ENCODE measurements around the gene MOXD1.

MOXD1 gene

GRCh38 chr6:132425176-132425575 lies 23.9 kb upstream of the MOXD1 start:
- DNase-seq (ENCODE audit: low spot score): no peak
- in situ Hi-C loops (cut with MboI; ENCODE audit: low sequenced_read_pairs, unreplicated experiment): no loop called here
- no peak for TF ChIP-seq CTCF (IDR thresholded peaks at IDR 0.05; ENCODE audit: borderline replicate concordance, control extremely low read depth, extremely low read depth, insufficient read depth, missing control alignments)

GRCh38 chr6:132423839-132424238 lies 22.6 kb upstream of the MOXD1 start:
- in situ Hi-C loops (cut with MboI; ENCODE audit: low sequenced_read_pairs, unreplicated experiment): no loop called here

GRCh38 chr6:132418235-132418965 lies 17.1 kb upstream of the MOXD1 start:
- in situ Hi-C loops (cut with MboI; ENCODE audit: low sequenced_read_pairs, unreplicated experiment): no loop called here
- no peak for DNase-seq (ENCODE audit: low spot score)
- TF ChIP-seq CTCF (IDR thresholded peaks at IDR 0.05; ENCODE audit: borderline replicate concordance, control extremely low read depth, extremely low read depth, insufficient read depth, missing control alignments): no peak

More at GRCh38 chr6:132423839-132424238, 22.6 kb upstream of the MOXD1 start:
- TF ChIP-seq CTCF (IDR thresholded peaks at IDR 0.05; ENCODE audit: borderline replicate concordance, control extremely low read depth, extremely low read depth, insufficient read depth, missing control alignments): no peak
- no peak for DNase-seq (ENCODE audit: low spot score)

- no peak for DNase-seq (ENCODE audit: low spot score)
- no peak for TF ChIP-seq CTCF (IDR thresholded peaks at IDR 0.05; ENCODE audit: borderline replicate concordance, control extremely low read depth, extremely low read depth, insufficient read depth, missing control alignments)
- in situ Hi-C loops (cut with MboI; ENCODE audit: low sequenced_read_pairs, unreplicated experiment): no loop called here
These were observed 13.5 kb upstream of the MOXD1 start for GRCh38 chr6:132414761-132415160.

GRCh38 chr6:132414322-132414721 lies 13.0 kb upstream of the MOXD1 start:
- no peak for DNase-seq (ENCODE audit: low spot score)
- in situ Hi-C loops (cut with MboI; ENCODE audit: low sequenced_read_pairs, unreplicated experiment): no loop called here
- no peak for TF ChIP-seq CTCF (IDR thresholded peaks at IDR 0.05; ENCODE audit: borderline replicate concordance, control extremely low read depth, extremely low read depth, insufficient read depth, missing control alignments)

GRCh38 chr6:132413499-132413802 lies 12.2 kb upstream of the MOXD1 start:
- no peak for DNase-seq (ENCODE audit: low spot score)
- in situ Hi-C loops (cut with MboI; ENCODE audit: low sequenced_read_pairs, unreplicated experiment): no loop called here
- TF ChIP-seq CTCF (IDR thresholded peaks at IDR 0.05; ENCODE audit: borderline replicate concordance, control extremely low read depth, extremely low read depth, insufficient read depth, missing control alignments): no peak
